ENCODE results near the gene SCNN1G. TPM values are rescaled to one million over a fixed set of nuclear protein-coding genes. Genes with fewer than 3 reads are reported as not detected.

The SCNN1G gene
- total and polyA plus RNA-seq, 2 of the 13 experiments (the other 11 are each of a cell fraction or from before 2014, with no cell fraction given) = not detected

- TF ChIP-seq ZNF646 (CRISPR knock-in tag; IDR thresholded peaks at IDR 0.05) = peak; percentile 74
- peak; percentile 64; the same call in 1 of the 2 replicates for TF ChIP-seq TCF7 (IDR thresholded peaks at IDR 0.05; ENCODE audit: low read depth)
- TF ChIP-seq ZBTB8A (CRISPR knock-in tag; IDR thresholded peaks at IDR 0.05; ENCODE audit: borderline replicate concordance, low read depth) = no peak
- no peak for TF ChIP-seq ZNF44 (CRISPR knock-in tag; IDR thresholded peaks at IDR 0.05)
- TF ChIP-seq NKX3-1 (CRISPR knock-in tag; IDR thresholded peaks at IDR 0.05) = peak; percentile 81
- TF ChIP-seq SIN3A (IDR thresholded peaks at IDR 0.05; ENCODE audit: borderline replicate concordance, low read depth, low read length) = no peak
- TF ChIP-seq ZNF3 (CRISPR knock-in tag; IDR thresholded peaks at IDR 0.05) = no peak
- TF ChIP-seq ZNF788 (CRISPR knock-in tag; IDR thresholded peaks at IDR 0.05; ENCODE audit: borderline replicate concordance) = no peak
- no peak for TF ChIP-seq PLRG1 (conservative IDR thresholded peaks at IDR 0.05)
- TF ChIP-seq ZNF430 (CRISPR knock-in tag; IDR thresholded peaks at IDR 0.05) = no peak
- TF ChIP-seq, protein P1, sequence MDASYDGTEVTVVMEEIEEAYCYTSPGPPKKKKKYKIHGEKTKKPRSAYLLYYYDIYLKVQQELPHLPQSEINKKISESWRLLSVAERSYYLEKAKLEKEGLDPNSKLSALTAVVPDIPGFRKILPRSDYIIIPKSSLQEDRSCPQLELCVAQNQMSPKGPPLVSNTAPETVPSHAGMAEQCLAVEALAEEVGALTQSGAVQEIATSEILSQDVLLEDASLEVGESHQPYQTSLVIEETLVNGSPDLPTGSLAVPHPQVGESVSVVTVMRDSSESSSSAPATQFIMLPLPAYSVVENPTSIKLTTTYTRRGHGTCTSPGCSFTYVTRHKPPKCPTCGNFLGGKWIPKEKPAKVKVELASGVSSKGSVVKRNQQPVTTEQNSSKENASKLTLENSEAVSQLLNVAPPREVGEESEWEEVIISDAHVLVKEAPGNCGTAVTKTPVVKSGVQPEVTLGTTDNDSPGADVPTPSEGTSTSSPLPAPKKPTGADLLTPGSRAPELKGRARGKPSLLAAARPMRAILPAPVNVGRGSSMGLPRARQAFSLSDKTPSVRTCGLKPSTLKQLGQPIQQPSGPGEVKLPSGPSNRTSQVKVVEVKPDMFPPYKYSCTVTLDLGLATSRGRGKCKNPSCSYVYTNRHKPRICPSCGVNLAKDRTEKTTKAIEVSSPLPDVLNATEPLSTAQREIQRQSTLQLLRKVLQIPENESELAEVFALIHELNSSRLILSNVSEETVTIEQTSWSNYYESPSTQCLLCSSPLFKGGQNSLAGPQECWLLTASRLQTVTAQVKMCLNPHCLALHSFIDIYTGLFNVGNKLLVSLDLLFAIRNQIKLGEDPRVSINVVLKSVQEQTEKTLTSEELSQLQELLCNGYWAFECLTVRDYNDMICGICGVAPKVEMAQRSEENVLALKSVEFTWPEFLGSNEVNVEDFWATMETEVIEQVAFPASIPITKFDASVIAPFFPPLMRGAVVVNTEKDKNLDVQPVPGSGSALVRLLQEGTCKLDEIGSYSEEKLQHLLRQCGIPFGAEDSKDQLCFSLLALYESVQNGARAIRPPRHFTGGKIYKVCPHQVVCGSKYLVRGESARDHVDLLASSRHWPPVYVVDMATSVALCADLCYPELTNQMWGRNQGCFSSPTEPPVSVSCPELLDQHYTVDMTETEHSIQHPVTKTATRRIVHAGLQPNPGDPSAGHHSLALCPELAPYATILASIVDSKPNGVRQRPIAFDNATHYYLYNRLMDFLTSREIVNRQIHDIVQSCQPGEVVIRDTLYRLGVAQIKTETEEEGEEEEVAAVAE (CRISPR knock-in tag; IDR thresholded peaks at IDR 0.05; ENCODE audit: borderline replicate concordance) = no peak
- peak; percentile 43; the same call in 1 of the 2 replicates for TF ChIP-seq MIXL1 (CRISPR knock-in tag; IDR thresholded peaks at IDR 0.05)
- TF ChIP-seq ZSCAN21 (CRISPR knock-in tag; IDR thresholded peaks at IDR 0.05; ENCODE audit: borderline replicate concordance) = no peak
- TF ChIP-seq ZNF180 (CRISPR knock-in tag; IDR thresholded peaks at IDR 0.05; ENCODE audit: borderline replicate concordance, low read depth) = no peak
- TF ChIP-seq NR2F2 (IDR thresholded peaks at IDR 0.05; ENCODE audit: borderline replicate concordance, low read depth) = peak; percentile 99
- no peak for TF ChIP-seq POLR2AphosphoS2 (IDR thresholded peaks at IDR 0.05; ENCODE audit: low read depth, low read length)
- TF ChIP-seq SNRNP70 (IDR thresholded peaks at IDR 0.05; ENCODE audit: low read depth, low read length) = no peak
- TF ChIP-seq ASH2L (IDR thresholded peaks at IDR 0.05; ENCODE audit: insufficient read length, low read depth, low read length) = no peak
- no peak for TF ChIP-seq ZFY (CRISPR knock-in tag; IDR thresholded peaks at IDR 0.05)
- TF ChIP-seq, protein P2, sequence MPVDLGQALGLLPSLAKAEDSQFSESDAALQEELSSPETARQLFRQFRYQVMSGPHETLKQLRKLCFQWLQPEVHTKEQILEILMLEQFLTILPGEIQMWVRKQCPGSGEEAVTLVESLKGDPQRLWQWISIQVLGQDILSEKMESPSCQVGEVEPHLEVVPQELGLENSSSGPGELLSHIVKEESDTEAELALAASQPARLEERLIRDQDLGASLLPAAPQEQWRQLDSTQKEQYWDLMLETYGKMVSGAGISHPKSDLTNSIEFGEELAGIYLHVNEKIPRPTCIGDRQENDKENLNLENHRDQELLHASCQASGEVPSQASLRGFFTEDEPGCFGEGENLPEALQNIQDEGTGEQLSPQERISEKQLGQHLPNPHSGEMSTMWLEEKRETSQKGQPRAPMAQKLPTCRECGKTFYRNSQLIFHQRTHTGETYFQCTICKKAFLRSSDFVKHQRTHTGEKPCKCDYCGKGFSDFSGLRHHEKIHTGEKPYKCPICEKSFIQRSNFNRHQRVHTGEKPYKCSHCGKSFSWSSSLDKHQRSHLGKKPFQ (CRISPR knock-in tag; IDR thresholded peaks at IDR 0.05; ENCODE audit: insufficient replicate concordance) = no peak
Observed at GRCh38 chr16:23240994-23241393, 58.4 kb downstream of the SCNN1G start (continued).

All from HepG2 (cell line).